H9 (cell line): ENCODE results near the gene RAI14. TPM values are rescaled to one million over a fixed set of nuclear protein-coding genes. Genes with fewer than 3 reads are reported as not detected.
A peak's percentile ranks its signal among the peaks of the same experiment; 100 is the strongest.

ENCODE experiments used
- DNase-seq: peaks from one replicate; pipeline ENCODE4 v3.0.0-alpha.2; 2017
- H2AFZ ChIP-seq: one replicate; pipeline ENCODE4 v1.6.1; 2013; ENCODE audit warnings: mild to moderate bottlenecking, low read length, control low read depth, moderate library complexity
- H2AK5ac ChIP-seq: 2 replicates; pipeline ENCODE4 v1.6.1; 2013; ENCODE audit warnings: low read length, control low read depth, mixed read lengths; ENCODE audit not compliant: insufficient read length
- H2BK120ac ChIP-seq: one replicate; pipeline ENCODE4 v1.6.1; 2013; ENCODE audit warnings: low read depth, mild to moderate bottlenecking, low read length, control low read depth, inconsistent platforms; ENCODE audit not compliant: poor library complexity, severe bottlenecking
- H2BK12ac ChIP-seq: 2 replicates; pipeline ENCODE4 v1.6.1; 2013; ENCODE audit warnings: low read length, control low read depth, mixed read lengths, low read depth; ENCODE audit not compliant: insufficient read length
- H2BK15ac ChIP-seq: 2 replicates; pipeline ENCODE4 v1.6.1; 2013; ENCODE audit warnings: low read depth, low read length, control low read depth
- H2BK20ac ChIP-seq: one replicate; pipeline ENCODE4 v1.6.1; 2013; ENCODE audit warnings: low read depth, mild to moderate bottlenecking, low read length, control low read depth, inconsistent platforms; ENCODE audit not compliant: poor library complexity, severe bottlenecking
- H2BK5ac ChIP-seq: 2 replicates; pipeline ENCODE4 v1.6.1; 2013; ENCODE audit warnings: low read length, control low read depth, mixed read lengths; ENCODE audit not compliant: insufficient read length
- H3K14ac ChIP-seq: 2 replicates; pipeline ENCODE4 v1.6.1; 2013; ENCODE audit warnings: low read length, control low read depth; ENCODE audit not compliant: insufficient read depth
- H3K18ac ChIP-seq: 2 replicates; pipeline ENCODE4 v1.6.1; 2013; ENCODE audit warnings: low read depth, mild to moderate bottlenecking, mixed read lengths, low read length, control low read depth; ENCODE audit not compliant: insufficient read length
- H3K23ac ChIP-seq: 2 replicates; pipeline ENCODE4 v1.6.1; 2013; ENCODE audit warnings: low read length, control low read depth, mixed read lengths, low read depth; ENCODE audit not compliant: insufficient read length
- H3K23me2 ChIP-seq: 2 replicates; pipeline ENCODE4 v1.6.1; 2013; ENCODE audit warnings: low read depth, mild to moderate bottlenecking, mixed read lengths, low read length, control low read depth; ENCODE audit not compliant: insufficient read length, poor library complexity, severe bottlenecking
- H3K27ac ChIP-seq: 2 replicates; pipeline ENCODE4 v1.5.1; 2013; ENCODE audit warnings: low read length, control low read depth, mixed read lengths, low read depth; ENCODE audit not compliant: insufficient read length
- H3K27me3 ChIP-seq: 2 replicates; pipeline ENCODE4 v1.6.1; 2013; ENCODE audit warnings: low read length, control low read depth, inconsistent platforms; ENCODE audit not compliant: insufficient read depth
- H3K4ac ChIP-seq: 2 replicates; pipeline ENCODE4 v1.6.1; 2013; ENCODE audit warnings: low read depth, mild to moderate bottlenecking, control low read depth, inconsistent platforms, low read length, moderate library complexity
- H3K4me1 ChIP-seq: 2 replicates; pipeline ENCODE4 v1.6.1; 2013; ENCODE audit warnings: low read length, control low read depth, inconsistent platforms; ENCODE audit not compliant: insufficient read depth
- H3K4me2 ChIP-seq: 2 replicates; pipeline ENCODE4 v1.6.1; 2013; ENCODE audit warnings: low read length, control low read depth, mixed read lengths; ENCODE audit not compliant: insufficient read length, insufficient read depth
- H3K56ac ChIP-seq: 2 replicates; pipeline ENCODE4 v1.6.1; 2013; ENCODE audit warnings: low read depth, mild to moderate bottlenecking, mixed read lengths, low read length, control low read depth; ENCODE audit not compliant: insufficient read length
- H3K79me1 ChIP-seq: 2 replicates; pipeline ENCODE4 v1.6.1; 2013; ENCODE audit warnings: low read depth, mild to moderate bottlenecking, moderate library complexity, low read length, control low read depth, inconsistent platforms; ENCODE audit not compliant: insufficient read depth, poor library complexity, severe bottlenecking
- H3K79me2 ChIP-seq: 2 replicates; pipeline ENCODE4 v1.6.1; 2013; ENCODE audit warnings: low read length, control low read depth, inconsistent platforms; ENCODE audit not compliant: insufficient read depth
- H3K9ac ChIP-seq: 2 replicates; pipeline ENCODE4 v1.6.1; 2013; ENCODE audit warnings: low read length, control low read depth, mixed read lengths; ENCODE audit not compliant: insufficient read length; ENCODE audit errors: extremely low read depth
- H3K9me3 ChIP-seq: one replicate; pipeline ENCODE4 v1.6.1; 2013; ENCODE audit warnings: low read depth, low read length, inconsistent platforms; ENCODE audit not compliant: control insufficient read depth
- H3T11ph ChIP-seq: one replicate; pipeline ENCODE4 v1.6.1; 2013; ENCODE audit warnings: mild to moderate bottlenecking, low read length, control low read depth, inconsistent platforms
- H4K20me1 ChIP-seq: one replicate; pipeline ENCODE4 v1.6.1; 2013; ENCODE audit not compliant: control insufficient read depth, insufficient read length, insufficient read depth
- H4K5ac ChIP-seq: 2 replicates; pipeline ENCODE4 v1.6.1; 2013; ENCODE audit warnings: low read depth, mild to moderate bottlenecking, mixed read lengths, low read length, control low read depth; ENCODE audit not compliant: insufficient read length
- H4K8ac ChIP-seq: replicated peaks from 2 replicates; pipeline ENCODE4 v1.6.1; 2013; ENCODE audit warnings: low read length, control low read depth, mixed read lengths, low read depth; ENCODE audit not compliant: insufficient read length
- H4K91ac ChIP-seq: 2 replicates; pipeline ENCODE4 v1.6.1; 2013; ENCODE audit warnings: low read depth, mild to moderate bottlenecking, moderate library complexity, mixed read lengths, low read length, control low read depth; ENCODE audit not compliant: insufficient read length
- H3K27ac Mint-ChIP-seq, 3 experiments: 2 replicates in 2 of 3; 3 replicates in 1 of 3; pipeline ENCODE4 v1.8.0; 2020 to 2021; ENCODE audit warnings: mixed read lengths in 3 of 3, mild to moderate bottlenecking in 1 of 3, moderate library complexity in 1 of 3
- H3K27me3 Mint-ChIP-seq: 2 replicates; pipeline ENCODE4 v1.8.0; 2021; ENCODE audit warnings: low read depth, mild to moderate bottlenecking, moderate library complexity, mixed read lengths
- H3K36me3 Mint-ChIP-seq, 3 experiments: 2 replicates in 2 of 3; 3 replicates in 1 of 3; pipeline ENCODE4 v1.8.0; 2020 to 2021; ENCODE audit warnings: low read depth in 3 of 3, mixed read lengths in 3 of 3; ENCODE audit not compliant: insufficient read depth in 1 of 3
- H3K4me1 Mint-ChIP-seq, 2 experiments: 2 replicates each; pipeline ENCODE4 v1.8.0; 2020; ENCODE audit warnings: mixed read lengths in 2 of 2
- H3K4me3 Mint-ChIP-seq, 2 experiments: 2 replicates in 1 of 2; 3 replicates in 1 of 2; pipeline ENCODE4 v1.8.0; 2020 to 2021; ENCODE audit warnings: mild to moderate bottlenecking in 2 of 2, mixed read lengths in 2 of 2, moderate library complexity in 1 of 2
- H3K9me3 Mint-ChIP-seq, 2 experiments: 2 replicates in 1 of 2; 3 replicates in 1 of 2; pipeline ENCODE4 v1.8.0; 2020; ENCODE audit warnings: mild to moderate bottlenecking in 2 of 2, mixed read lengths in 2 of 2, moderate library complexity in 1 of 2
- CTCF ChIP-seq: fragments of 200-600 bp; sonication (generic); conservative IDR thresholded peaks from 3 replicates; pipeline ENCODE4 v1.8.0; 2021; ENCODE audit warnings: antibody characterized with exemption, mild to moderate bottlenecking
- WGBS: extraction: QIAGEN DNeasy Blood & Tissue Kit; methylation state at CpG from one replicate; pipeline ENCODE4 v1.1.7; 2013; ENCODE audit warnings: missing lambda C conversion rate, low lambda C conversion rate, mixed read lengths; ENCODE audit not compliant: insufficient read length; ENCODE audit errors: extremely low coverage; 5-methylcytosine and 5-hydroxymethylcytosine counted together
- total RNA-seq: library from RNA; stranded (reverse); gene quantifications from 2 replicates; pipeline ENCODE4 v1.2.1, GENCODE V29; 2021

The RAI14 gene
- total RNA-seq, 1 experiment from 2014 or later = 127 TPM

- H3K4me3 Mint-ChIP-seq = no peak overlapping the region
- Histone ChIP-seq H3K18ac (no peak overlapping the region), H2BK20ac (no peak overlapping the region), H3K23ac (no peak overlapping the region), H3K27me3 (no peaks in the 10 kb centered on the region), H4K8ac (no peak overlapping the region), H3K27ac (no peak overlapping the region), H4K20me1 (no peaks in the 10 kb centered on the region), H2AFZ (no peak overlapping the region), H3T11ph (no peak overlapping the region), H2BK5ac (no peak overlapping the region), H4K91ac (no peak overlapping the region), H3K9me3 (no peaks in the 10 kb centered on the region), H2BK120ac (no peak overlapping the region), H3K4me2 (no peak overlapping the region), H2BK15ac (no peak overlapping the region), H3K14ac (no peak overlapping the region), H3K4ac (no peak overlapping the region), H4K5ac (no peak overlapping the region), H3K4me1 (peaks cover 4% of the 10 kb centered on the region; the same call in 1 of the 2 replicates), H3K9ac (no peak overlapping the region), H3K23me2 (no peaks in the 10 kb centered on the region), H2AK5ac (no peak overlapping the region), H3K56ac (no peak overlapping the region), H3K79me1 (peaks cover 3% of the 10 kb centered on the region), H2BK12ac (no peak overlapping the region), H3K79me2 (peaks cover 11% of the 10 kb centered on the region; the same call in 1 of the 2 replicates)
- no CpG with 5 or more reads among the region's 1 CpG for WGBS
- no peak for TF ChIP-seq CTCF
- no peaks in the 10 kb centered on the region; a peak in 1 of 5 replicates for H3K9me3 Mint-ChIP-seq
- peak overlapping the region in 2 of 3 experiments; percentile 26 to 48; a peak in 2 of 7 replicates for H3K27ac Mint-ChIP-seq
- no peak for DNase-seq
- no peaks in the 10 kb centered on the region for H3K27me3 Mint-ChIP-seq
- H3K36me3 Mint-ChIP-seq = peaks cover 11 to 23% (median 17%) of the 10 kb centered on the region in 3 experiments; a peak in 6 of 7 replicates
- H3K4me1 Mint-ChIP-seq = peaks cover 58 to 62% of the 10 kb centered on the region in 2 experiments
These were observed 50.0 kb downstream of the RAI14 start for GRCh38 chr5:34706084-34706483.
